CD4-positive, alpha-beta T cell treated with Interleukin-15 for 4 hours (primary cell): ENCODE data around the gene PEX6.

Experiments
- DNase-seq: peaks from one replicate; pipeline ENCODE4 v3.0.0-alpha.2; 2020; ENCODE audit warnings: low spot score

Gene PEX6

GRCh38 chr6:42935322-42935721, 43.7 kb downstream of the PEX6 start:
- no peak for DNase-seq

DNA sequence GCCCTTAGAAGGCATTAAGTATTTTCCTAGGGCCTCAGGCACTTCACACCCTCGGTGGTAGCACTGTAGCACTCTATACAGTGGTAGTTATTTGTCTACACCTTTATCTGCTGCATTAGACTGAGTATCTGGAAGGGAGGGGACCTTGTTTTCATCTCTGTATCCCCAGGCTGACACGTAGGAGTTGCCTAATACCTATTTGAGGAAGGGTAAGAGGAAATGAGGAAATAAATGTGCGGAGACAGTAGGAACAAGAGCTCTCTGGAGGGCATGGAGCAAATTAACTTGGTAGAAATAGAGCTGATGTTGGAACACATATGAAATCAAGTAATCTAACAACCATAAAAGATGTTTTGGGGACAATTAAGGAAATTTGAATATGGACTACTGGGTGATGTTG, 45.8 kb downstream of the PEX6 start:
- no peak for DNase-seq

- no peak for DNase-seq
Observed at GRCh38 chr6:42932412-42932811, 46.6 kb downstream of the PEX6 start.

- DNase-seq, result peak; percentile 68
Observed at GRCh38 chr6:42929821-42930360, 49.1 kb downstream of the PEX6 start.

DNA sequence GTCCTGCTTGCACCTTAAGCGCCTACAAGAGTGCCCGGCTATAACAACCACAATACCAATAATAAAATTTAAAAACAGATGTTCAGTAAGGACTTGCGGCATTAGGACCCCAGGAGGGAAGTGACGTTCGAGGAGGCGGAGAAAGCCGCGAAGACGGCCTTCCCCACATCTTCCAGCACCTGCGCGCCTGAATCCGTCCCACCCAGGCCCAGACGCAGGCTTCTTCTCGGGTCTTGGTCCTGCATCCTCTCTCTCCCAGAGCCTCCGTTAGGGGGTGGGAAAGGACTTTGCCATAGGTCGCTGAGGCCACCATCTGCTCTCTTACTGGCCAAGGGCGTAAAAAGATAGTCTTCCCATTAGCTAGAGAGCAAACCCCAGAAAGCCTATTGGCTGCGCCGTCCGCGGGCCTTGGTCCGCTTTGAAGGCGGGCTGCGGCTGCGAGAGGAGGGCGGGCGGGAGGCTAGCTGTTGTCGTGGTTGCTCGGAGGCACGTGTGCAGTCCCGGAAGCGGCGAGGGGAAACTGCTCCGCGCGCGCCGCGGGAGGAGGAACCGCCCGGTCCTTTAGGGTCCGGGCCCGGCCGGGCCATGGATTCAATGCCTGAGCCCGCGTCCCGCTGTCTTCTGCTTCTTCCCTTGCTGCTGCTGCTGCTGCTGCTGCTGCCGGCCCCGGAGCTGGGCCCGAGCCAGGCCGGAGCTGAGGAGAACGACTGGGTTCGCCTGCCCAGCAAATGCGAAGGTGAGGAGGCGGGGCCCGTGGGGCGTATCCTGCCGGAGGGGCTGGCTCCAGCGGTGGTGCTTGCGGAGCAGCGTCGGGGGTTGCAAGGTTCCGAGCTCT, 49.8 kb downstream of the PEX6 start, which contains the start of gene CNPY3:
Gene CNPY3 (plus strand): TSS at position 495 of the 835 bp plus-strand sequence. CDS start 91 bp downstream, at position 586.
- peak; percentile 95 for DNase-seq

DNA sequence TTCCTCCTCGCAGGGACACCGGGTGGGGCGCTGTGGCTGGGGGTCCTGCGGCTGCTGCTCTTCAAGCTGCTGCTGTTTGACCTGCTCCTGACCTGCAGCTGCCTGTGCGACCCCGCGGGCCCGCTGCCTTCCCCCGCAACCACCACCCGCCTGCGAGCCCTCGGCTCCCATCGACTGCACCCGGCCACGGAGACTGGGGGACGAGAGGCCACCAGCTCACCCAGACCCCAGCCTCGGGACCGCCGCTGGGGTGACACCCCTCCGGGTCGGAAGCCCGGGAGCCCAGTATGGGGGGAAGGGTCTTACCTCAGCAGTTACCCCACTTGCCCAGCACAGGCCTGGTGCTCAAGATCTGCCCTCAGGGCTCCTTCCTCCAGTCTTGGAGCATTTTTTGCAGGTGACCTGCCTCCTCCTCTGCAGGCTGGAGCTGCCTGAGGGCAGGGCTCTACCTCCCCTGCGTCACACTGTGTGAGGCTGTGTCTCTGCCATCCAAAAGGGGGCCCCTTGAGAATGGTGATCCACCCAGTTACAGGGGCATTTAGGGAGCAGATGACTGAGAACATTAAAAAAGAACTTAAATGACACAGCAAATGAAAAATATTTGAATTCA, 53.6 kb downstream of the PEX6 start:
- no peak for DNase-seq

- no peak for DNase-seq
Observed at GRCh38 chr6:42923666-42924065, 55.3 kb downstream of the PEX6 start.

- DNase-seq, result no peak
Observed at GRCh38 chr6:42921801-42922200, 57.2 kb downstream of the PEX6 start.

GRCh38 chr6:42916288-42916687, 62.7 kb downstream of the PEX6 start:
- no peak for DNase-seq

DNA sequence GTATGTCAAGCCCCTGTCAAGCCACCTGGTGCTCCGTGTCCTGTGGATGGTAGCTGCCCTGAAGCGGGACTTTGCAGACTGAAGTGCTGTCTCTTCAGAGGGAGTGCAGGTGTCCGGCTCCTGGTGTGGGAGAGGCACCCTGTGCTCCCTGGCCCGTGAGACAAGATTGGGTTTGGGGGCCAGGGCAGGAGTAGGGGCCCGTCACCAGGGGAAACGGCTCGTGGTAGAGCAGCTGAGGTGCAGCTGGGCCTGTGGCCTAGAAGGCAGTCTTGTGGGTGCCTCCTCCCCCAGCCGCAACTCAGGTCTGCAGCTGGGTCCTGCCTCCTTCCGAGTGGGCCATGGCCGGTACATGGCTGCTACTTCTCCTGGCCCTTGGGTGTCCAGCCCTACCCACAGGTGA, 63.2 kb downstream of the PEX6 start, which contains the start of gene PTCRA:
Gene PTCRA (plus strand): TSS at position 322 of the 400 bp plus-strand sequence. CDS start 17 bp downstream, at position 339.
- DNase-seq, result no peak

- no peak for DNase-seq
Observed at GRCh38 chr6:42914546-42914945, 64.4 kb downstream of the PEX6 start.
